IMR-90 (cell line): ENCODE measurements around the gene TEX53. TPM values are rescaled to one million over a fixed set of nuclear protein-coding genes. Genes with fewer than 3 reads are reported as not detected.

Experiments used
- ATAC-seq: fragments of 200-7000 bp; cut with Tn5 transposase; 2 replicates; pipeline ENCODE4 v1.9.1; 2020; ENCODE audit warnings: low read depth, mild to moderate bottlenecking, moderate library complexity
- BruUV-seq: library from RNA; stranded (reverse); fragments of 400-500 nt; replicated peaks from 2 replicates; lab custom pipeline; 2021; lab: Mats Ljungman, UMichigan
- CTCF ChIA-PET: fragments of 300-600 bp; formaldehyde crosslinking; extraction: SDS; loops from one replicate; lab custom pipeline; 2021; ENCODE audit warnings: antibody characterized with exemption; lab: Yijun Ruan, JAX
- POLR2A ChIA-PET: fragments of 300-600 bp; sonication (Branson Sonifier 250); formaldehyde crosslinking; loops from one replicate; lab custom pipeline; 2022; ENCODE audit warnings: antibody characterized with exemption; ENCODE audit not compliant: unreplicated experiment; lab: Charles Lee
- DNase-seq: peaks from one replicate; pipeline ENCODE4 v3.0.0; 2013
- H2AFZ ChIP-seq: replicated peaks from 2 replicates; pipeline ENCODE3; 2013; ENCODE audit warnings: low read length, mild to moderate bottlenecking; ENCODE audit not compliant: poor library complexity
- H2AK5ac ChIP-seq: 2 replicates; pipeline ENCODE4 v1.6.1; 2013; ENCODE audit warnings: low read depth, low read length, inconsistent platforms
- H2AK9ac ChIP-seq: replicated peaks from 2 replicates; pipeline ENCODE3; 2013; ENCODE audit warnings: mild to moderate bottlenecking, low read depth, low read length, moderate library complexity; ENCODE audit not compliant: poor library complexity
- H2BK120ac ChIP-seq: 2 replicates; pipeline ENCODE4 v1.6.1; 2013; ENCODE audit warnings: low read depth, low read length, inconsistent platforms
- H2BK15ac ChIP-seq: 3 replicates; pipeline ENCODE4 v1.6.1; 2013; ENCODE audit warnings: low read depth, low read length, inconsistent platforms
- H2BK20ac ChIP-seq: 2 replicates; pipeline ENCODE4 v1.6.1; 2013; ENCODE audit warnings: low read depth, mild to moderate bottlenecking, inconsistent platforms, low read length, moderate library complexity
- H2BK5ac ChIP-seq: 2 replicates; pipeline ENCODE4 v1.6.1; 2013; ENCODE audit warnings: mild to moderate bottlenecking, low read depth, low read length, inconsistent platforms; ENCODE audit not compliant: poor library complexity, severe bottlenecking
- H3K14ac ChIP-seq: replicated peaks from 2 replicates; pipeline ENCODE4 v1.6.1; 2013; ENCODE audit warnings: low read depth, low read length, inconsistent platforms
- H3K18ac ChIP-seq: 2 replicates; pipeline ENCODE4 v1.6.1; 2013; ENCODE audit warnings: low read depth, low read length, control low read depth
- H3K23ac ChIP-seq: 2 replicates; pipeline ENCODE4 v1.6.1; 2013; ENCODE audit warnings: low read depth, low read length, inconsistent platforms
- H3K27ac ChIP-seq: 2 replicates; pipeline ENCODE4 v1.5.1; 2013; ENCODE audit warnings: mild to moderate bottlenecking, control low read depth, low read length; ENCODE audit not compliant: insufficient read depth
- H3K27me3 ChIP-seq: 2 replicates; pipeline ENCODE4 v1.6.1; 2013; ENCODE audit warnings: low read length; ENCODE audit not compliant: control insufficient read depth, insufficient read depth
- H3K36me3 ChIP-seq: 2 replicates; pipeline ENCODE4 v1.6.1; 2013; ENCODE audit warnings: low read length, mixed read lengths; ENCODE audit not compliant: control insufficient read depth, insufficient read depth
- H3K4ac ChIP-seq: 2 replicates; pipeline ENCODE4 v1.6.1; 2013; ENCODE audit warnings: low read depth, low read length, inconsistent platforms
- H3K4me1 ChIP-seq: 2 replicates; pipeline ENCODE4 v1.6.1; 2013; ENCODE audit warnings: low read length, mixed read lengths; ENCODE audit not compliant: control insufficient read depth, insufficient read depth
- H3K4me2 ChIP-seq: 2 replicates; pipeline ENCODE4 v1.6.1; 2013; ENCODE audit warnings: low read depth, mild to moderate bottlenecking, control low read depth, low read length, moderate library complexity
- H3K4me3 ChIP-seq: 2 replicates; pipeline ENCODE4 v1.5.1; 2013; ENCODE audit warnings: low read depth, mild to moderate bottlenecking, control low read depth, low read length, moderate library complexity; ENCODE audit not compliant: insufficient read depth
- H3K56ac ChIP-seq: 2 replicates; pipeline ENCODE4 v1.6.1; 2013; ENCODE audit warnings: low read length, inconsistent platforms; ENCODE audit not compliant: insufficient read depth; ENCODE audit errors: extremely low read depth
- H3K79me1 ChIP-seq, 2 experiments: 2 replicates each; pipeline ENCODE4 v1.6.1; 2013; ENCODE audit warnings: low read length in 2 of 2, inconsistent platforms in 1 of 2, low read depth in 1 of 2
- H3K9ac ChIP-seq: 2 replicates; pipeline ENCODE4 v1.6.1; 2013; ENCODE audit warnings: low read depth, low read length, control low read depth
- H3K9me1 ChIP-seq: 2 replicates; pipeline ENCODE4 v1.6.1; 2013; ENCODE audit warnings: low read length, inconsistent platforms; ENCODE audit not compliant: insufficient read depth
- H3K9me3 ChIP-seq: 2 replicates; pipeline ENCODE4 v1.6.1; 2013; ENCODE audit warnings: low read length; ENCODE audit not compliant: control insufficient read depth, insufficient read depth
- H4K20me1 ChIP-seq: 2 replicates; pipeline ENCODE4 v1.6.1; 2013; ENCODE audit warnings: low read length, inconsistent platforms; ENCODE audit not compliant: insufficient read depth
- H4K5ac ChIP-seq: 2 replicates; pipeline ENCODE4 v1.6.1; 2013; ENCODE audit warnings: mild to moderate bottlenecking, low read depth, low read length, control low read depth
- H4K8ac ChIP-seq, 2 experiments: 2 replicates each; pipeline ENCODE4 v1.6.1; 2013; ENCODE audit warnings: low read depth in 2 of 2, low read length in 2 of 2, control low read depth in 1 of 2, inconsistent platforms in 1 of 2
- H4K91ac ChIP-seq: 2 replicates; pipeline ENCODE4 v1.6.1; 2013; ENCODE audit warnings: low read depth, low read length, inconsistent platforms; ENCODE audit not compliant: insufficient read depth
- BHLHE40 ChIP-seq: fragments of 150-350 bp; IDR thresholded peaks from 2 replicates; pipeline ENCODE4 v1.6.1; 2016; ENCODE audit warnings: mild to moderate bottlenecking, low read depth, low read length
- CEBPB ChIP-seq: IDR thresholded peaks from 2 replicates; pipeline ENCODE4 v1.6.1; 2012; ENCODE audit warnings: low read depth, low read length, improper control_type of control experiment
- CHD1 ChIP-seq: IDR thresholded peaks from 2 replicates; pipeline ENCODE4 v1.6.1; 2012; ENCODE audit warnings: low read depth, low read length, improper control_type of control experiment
- FOS ChIP-seq: fragments of 150-350 bp; IDR thresholded peaks from 2 replicates; pipeline ENCODE4 v1.6.1; 2016; ENCODE audit warnings: low read depth, low read length
- MAFK ChIP-seq: IDR thresholded peaks from 2 replicates; pipeline ENCODE4 v1.6.1; 2012; ENCODE audit warnings: low read depth, low read length, improper control_type of control experiment
- MAZ ChIP-seq: IDR thresholded peaks from 2 replicates; pipeline ENCODE4 v1.6.1; 2012; ENCODE audit warnings: low read depth, mild to moderate bottlenecking, low read length, improper control_type of control experiment, moderate library complexity, borderline replicate concordance
- MXI1 ChIP-seq: IDR thresholded peaks from 2 replicates; pipeline ENCODE4 v1.6.1; 2012; ENCODE audit warnings: low read depth, mild to moderate bottlenecking, low read length, moderate library complexity, borderline replicate concordance
- NFE2L2 ChIP-seq: fragments of 150-350 bp; IDR thresholded peaks from 2 replicates; pipeline ENCODE4 v1.6.1; 2016; ENCODE audit warnings: low read depth, mild to moderate bottlenecking, low read length
- POLR2A ChIP-seq: IDR thresholded peaks from 2 replicates; pipeline ENCODE4 v1.6.1; 2012; ENCODE audit warnings: mild to moderate bottlenecking, low read depth, low read length
- RAD21 ChIP-seq: IDR thresholded peaks from 2 replicates; pipeline ENCODE4 v1.6.1; 2012; ENCODE audit warnings: low read length, improper control_type of control experiment
- RCOR1 ChIP-seq: IDR thresholded peaks from 2 replicates; pipeline ENCODE4 v1.6.1; 2012; ENCODE audit warnings: mild to moderate bottlenecking, low read length, improper control_type of control experiment; ENCODE audit not compliant: insufficient replicate concordance
- RFX5 ChIP-seq: IDR thresholded peaks from 2 replicates; pipeline ENCODE4 v1.8.0; 2012; ENCODE audit warnings: low read depth, mild to moderate bottlenecking, low read length, moderate library complexity
- SMC3 ChIP-seq: fragments of 150-350 bp; IDR thresholded peaks from 2 replicates; pipeline ENCODE4 v1.6.1; 2016; ENCODE audit warnings: low read depth, mild to moderate bottlenecking, antibody characterized with exemption, low read length, moderate library complexity
- WGBS, 2 experiments: methylation state at CpG; one replicate each; pipeline versions ENCODE4 v1.1.5 to v1.1.7; 2013; ENCODE audit warnings: missing lambda C conversion rate in 2 of 2; ENCODE audit not compliant: insufficient read length in 1 of 2; ENCODE audit errors: extremely low coverage in 2 of 2; 5-methylcytosine and 5-hydroxymethylcytosine counted together
- dilution Hi-C: fragments of 300-500 bp; cut with HindIII; formaldehyde crosslinking; loops from one replicate; pipeline ENCODE4 v1.14.3; 2018; ENCODE audit warnings: low sequenced_read_pairs; ENCODE audit not compliant: unreplicated experiment
- in situ Hi-C: fragments of 300-500 bp; cut with MboI; formaldehyde crosslinking; loops from 3 replicates; pipeline ENCODE4 v1.14.3; 2019; ENCODE audit warnings: low sequenced_read_pairs, inconsistent platforms, mixed read lengths
- intact Hi-C: fragments of 100-400 bp; cut with micrococcal nuclease; formaldehyde crosslinking; loops from 2 replicates; pipeline ENCODE4 v1.10.0; 2022
- polyA plus RNA-seq, 3 experiments: library from polyadenylated mRNA; depleted of rRNA; stranded (reverse); fragments of >200 nt; gene quantifications; 2 replicates each; pipeline ENCODE4 v1.2.3, GENCODE V29; 2012; ENCODE audit warnings: low replicate concordance in 1 of 3
- total RNA-seq: library from RNA; depleted of rRNA; stranded (reverse); fragments of >200 nt; gene quantifications from 2 replicates; pipeline ENCODE4 v1.2.3, GENCODE V29; 2012
- TF ChIP-seq, protein P1 (sequence below): fragments of 150-350 bp; IDR thresholded peaks from 2 replicates; pipeline ENCODE4 v1.6.1; 2016; ENCODE audit warnings: low read depth, mild to moderate bottlenecking, low read length, moderate library complexity, borderline replicate concordance
- TF ChIP-seq, protein P2 (sequence below): conservative IDR thresholded peaks from 2 replicates; pipeline ENCODE4 v1.5.1; 2012; ENCODE audit warnings: mild to moderate bottlenecking, low read depth, low read length, improper control_type of control experiment
- TF ChIP-seq, protein P3 (sequence below): fragments of 150-350 bp; IDR thresholded peaks from 2 replicates; pipeline ENCODE4 v1.6.1; 2017; ENCODE audit warnings: mild to moderate bottlenecking, antibody characterized with exemption, low read length, low read depth

Gene TEX53
- total and polyA plus RNA-seq, 2 of the 4 experiments (the other 2 are of a cell fraction) = not detected

DNA sequence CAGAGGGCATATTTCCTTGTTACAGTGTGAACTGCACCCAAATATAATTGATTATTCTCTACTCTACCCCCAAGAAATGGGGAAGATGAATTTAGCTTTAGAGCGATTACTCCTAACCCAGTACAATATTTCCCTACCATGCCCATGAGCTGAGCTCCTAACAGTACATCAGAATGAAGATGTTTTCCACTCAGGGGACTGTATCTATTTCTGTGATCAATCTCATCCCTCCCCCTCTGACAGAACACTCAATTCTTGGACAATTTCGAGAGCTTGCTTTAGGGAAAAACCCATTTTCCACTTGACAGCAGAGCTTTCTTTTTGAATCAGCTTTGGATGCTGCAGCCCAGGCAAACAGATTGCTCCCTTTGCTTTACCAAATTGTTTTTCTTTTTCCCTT is 49.1 kb upstream of the TEX53 start:
- in situ Hi-C loops (no loop called here), dilution Hi-C loops (no loop called here), intact Hi-C loops (no loop called here)
- Histone ChIP-seq H4K8ac (no peak overlapping the region), H2AFZ (no peak overlapping the region), H3K56ac (no peak overlapping the region), H3K4me3 (no peak overlapping the region), H3K27ac (no peak overlapping the region), H3K14ac (no peak overlapping the region), H3K4me1 (no peaks in the 10 kb centered on the region), H2BK15ac (no peak overlapping the region), H3K27me3 (peaks cover 35% of the 10 kb centered on the region), H3K36me3 (no peaks in the 10 kb centered on the region), H3K23ac (no peak overlapping the region), H2BK5ac (no peak overlapping the region), H3K4ac (no peak overlapping the region), H3K9me3 (no peaks in the 10 kb centered on the region), H3K18ac (no peak overlapping the region), H2AK5ac (no peak overlapping the region), H3K79me1 (no peaks in the 10 kb centered on the region), H3K9ac (no peak overlapping the region), H2BK120ac (no peak overlapping the region), H4K5ac (no peak overlapping the region), H2BK20ac (no peak overlapping the region), H3K4me2 (no peak overlapping the region), H4K91ac (no peak overlapping the region), H3K9me1 (no peaks in the 10 kb centered on the region), H4K20me1 (no peaks in the 10 kb centered on the region), H2AK9ac (no peak overlapping the region)
- POLR2A ChIA-PET = no interaction called here
- WGBS, 2 experiments = 86% methylated on average over 1 of the region's 2 CpGs; no CpG with 5 or more reads in 1 of the 2 experiments
- no peak for DNase-seq
- TF ChIP-seq NFE2L2 (no peak), CHD1 (no peak), RAD21 (no peak), FOS (no peak), SMC3 (no peak), MAFK (no peak), BHLHE40 (no peak), MAZ (no peak), CEBPB (no peak), RFX5 (no peak), MXI1 (no peak), POLR2A (no peak), RCOR1 (no peak)
- TF ChIP-seq, protein P1, sequence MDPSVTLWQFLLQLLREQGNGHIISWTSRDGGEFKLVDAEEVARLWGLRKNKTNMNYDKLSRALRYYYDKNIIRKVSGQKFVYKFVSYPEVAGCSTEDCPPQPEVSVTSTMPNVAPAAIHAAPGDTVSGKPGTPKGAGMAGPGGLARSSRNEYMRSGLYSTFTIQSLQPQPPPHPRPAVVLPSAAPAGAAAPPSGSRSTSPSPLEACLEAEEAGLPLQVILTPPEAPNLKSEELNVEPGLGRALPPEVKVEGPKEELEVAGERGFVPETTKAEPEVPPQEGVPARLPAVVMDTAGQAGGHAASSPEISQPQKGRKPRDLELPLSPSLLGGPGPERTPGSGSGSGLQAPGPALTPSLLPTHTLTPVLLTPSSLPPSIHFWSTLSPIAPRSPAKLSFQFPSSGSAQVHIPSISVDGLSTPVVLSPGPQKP = no peak
- TF ChIP-seq, protein P2, sequence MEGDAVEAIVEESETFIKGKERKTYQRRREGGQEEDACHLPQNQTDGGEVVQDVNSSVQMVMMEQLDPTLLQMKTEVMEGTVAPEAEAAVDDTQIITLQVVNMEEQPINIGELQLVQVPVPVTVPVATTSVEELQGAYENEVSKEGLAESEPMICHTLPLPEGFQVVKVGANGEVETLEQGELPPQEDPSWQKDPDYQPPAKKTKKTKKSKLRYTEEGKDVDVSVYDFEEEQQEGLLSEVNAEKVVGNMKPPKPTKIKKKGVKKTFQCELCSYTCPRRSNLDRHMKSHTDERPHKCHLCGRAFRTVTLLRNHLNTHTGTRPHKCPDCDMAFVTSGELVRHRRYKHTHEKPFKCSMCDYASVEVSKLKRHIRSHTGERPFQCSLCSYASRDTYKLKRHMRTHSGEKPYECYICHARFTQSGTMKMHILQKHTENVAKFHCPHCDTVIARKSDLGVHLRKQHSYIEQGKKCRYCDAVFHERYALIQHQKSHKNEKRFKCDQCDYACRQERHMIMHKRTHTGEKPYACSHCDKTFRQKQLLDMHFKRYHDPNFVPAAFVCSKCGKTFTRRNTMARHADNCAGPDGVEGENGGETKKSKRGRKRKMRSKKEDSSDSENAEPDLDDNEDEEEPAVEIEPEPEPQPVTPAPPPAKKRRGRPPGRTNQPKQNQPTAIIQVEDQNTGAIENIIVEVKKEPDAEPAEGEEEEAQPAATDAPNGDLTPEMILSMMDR = no peak
- TF ChIP-seq, protein P3, sequence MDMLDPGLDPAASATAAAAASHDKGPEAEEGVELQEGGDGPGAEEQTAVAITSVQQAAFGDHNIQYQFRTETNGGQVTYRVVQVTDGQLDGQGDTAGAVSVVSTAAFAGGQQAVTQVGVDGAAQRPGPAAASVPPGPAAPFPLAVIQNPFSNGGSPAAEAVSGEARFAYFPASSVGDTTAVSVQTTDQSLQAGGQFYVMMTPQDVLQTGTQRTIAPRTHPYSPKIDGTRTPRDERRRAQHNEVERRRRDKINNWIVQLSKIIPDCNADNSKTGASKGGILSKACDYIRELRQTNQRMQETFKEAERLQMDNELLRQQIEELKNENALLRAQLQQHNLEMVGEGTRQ = no peak
- no TSS peak for BruUV-seq
- ATAC-seq = no peak
- CTCF ChIA-PET = interaction anchor here (0.6 kb wide), 2 partner anchors 16 to 883 kb away, joined by 3 to 4 read pairs; no protein-coding TSS in a partner anchor
